Suppressor macrophage treated with lipopolysaccharide for 1 hour (primary cell): Measurements from ENCODE around the gene KHNYN.

Source experiments
- DNase-seq, 3 donors: peaks; one replicate each; pipeline ENCODE4 v3.0.0-alpha.2; 2020 to 2022

KHNYN gene

GRCh38 chr14:24401810-24402702, 27.7 kb upstream of the KHNYN start:
- DNase-seq = no peak

- DNase-seq = no peak
Observed at GRCh38 chr14:24403294-24403998, 26.3 kb upstream of the KHNYN start.

- no peak for DNase-seq
Observed at GRCh38 chr14:24404814-24405213, 24.9 kb upstream of the KHNYN start.

- no peak for DNase-seq
Observed at GRCh38 chr14:24406416-24406815, 23.3 kb upstream of the KHNYN start.

GRCh38 chr14:24407608-24408325, 22.0 kb upstream of the KHNYN start:
- DNase-seq = no peak

GRCh38 chr14:24408764-24409163, 21.0 kb upstream of the KHNYN start:
- no peak for DNase-seq

- DNase-seq = no peak
Observed at GRCh38 chr14:24409192-24409591, 20.6 kb upstream of the KHNYN start.

- no peak for DNase-seq
Observed at GRCh38 chr14:24409956-24410355, 19.8 kb upstream of the KHNYN start.

- peak; percentile 67 to 75 (median 75) for DNase-seq
Observed at GRCh38 chr14:24411443-24412389, 18.0 kb upstream of the KHNYN start.

GRCh38 chr14:24414077-24414476, 15.7 kb upstream of the KHNYN start:
- no peak for DNase-seq

- no peak for DNase-seq
Observed at GRCh38 chr14:24414732-24415420, 14.9 kb upstream of the KHNYN start.

- DNase-seq = no peak
Observed at GRCh38 chr14:24415421-24416253, 14.1 kb upstream of the KHNYN start.

GRCh38 chr14:24416254-24416931, 13.4 kb upstream of the KHNYN start:
- DNase-seq = no peak

- DNase-seq = no peak
Observed at GRCh38 chr14:24416932-24417619, 12.7 kb upstream of the KHNYN start.

- no peak for DNase-seq
Observed at GRCh38 chr14:24417832-24418491, 11.8 kb upstream of the KHNYN start.

GRCh38 chr14:24418492-24418873, 11.3 kb upstream of the KHNYN start:
- no peak for DNase-seq

GRCh38 chr14:24422261-24422660, 7.5 kb upstream of the KHNYN start:
- no peak for DNase-seq

GRCh38 chr14:24422694-24423601, 6.8 kb upstream of the KHNYN start:
- no peak for DNase-seq
